Right atrium auricular region (tissue), 2 donors: ENCODE results near the gene RALGAPA1. TPM values are rescaled to one million over a fixed set of nuclear protein-coding genes. Genes with fewer than 3 reads are reported as not detected.
"Not testable (repeated sequence)": the region's sequence is repeated elsewhere in the genome, so short reads cannot be mapped to it uniquely, and the experiment has no call there.

Source experiments
- DNase-seq: peaks from one replicate; pipeline ENCODE4 v3.0.0-alpha.2; 2019; ENCODE audit warnings: low spot score
- H3K27ac ChIP-seq, 2 donors: fragments of 200-600 bp; sonication (generic); 1 replicate in 1 of 2; 2 replicates in 1 of 2; pipeline ENCODE4 v1.5.1; 2016 to 2019
- H3K27me3 ChIP-seq, 2 donors: fragments of 200-600 bp; sonication (generic); one replicate each; pipeline versions ENCODE4 v1.5.1 to v1.6.0; 2017 to 2019
- H3K36me3 ChIP-seq: fragments of 200-600 bp; sonication (generic); one replicate; pipeline ENCODE4 v1.5.1; 2016
- H3K4me1 ChIP-seq, 2 donors: fragments of 200-600 bp; sonication (generic); one replicate each; pipeline versions ENCODE4 v1.5.1 to v1.6.0; 2017 to 2019
- H3K4me3 ChIP-seq, 2 donors: fragments of 200-600 bp; sonication (generic); 1 replicate in 1 of 2; 2 replicates in 1 of 2; pipeline ENCODE4 v1.5.1; 2017 to 2019; ENCODE audit warnings: mild to moderate bottlenecking in 1 of 2, moderate library complexity in 1 of 2
- H3K9me3 ChIP-seq, 2 donors: fragments of 200-600 bp; sonication (generic); one replicate each; pipeline ENCODE4 v1.5.1; 2019
- CTCF ChIP-seq, 2 donors: fragments of 200-600 bp; sonication (generic); IDR thresholded peaks; one replicate each; pipeline ENCODE4 v1.5.1; 2019; ENCODE audit warnings: antibody characterized with exemption in 2 of 2
- total RNA-seq, 2 donors: library from RNA; depleted of rRNA; stranded (reverse); fragments of >200 nt; gene quantifications; one replicate each; pipeline ENCODE4 v1.1.0, GENCODE V29; 2016

Gene RALGAPA1
- total RNA-seq, 2 donors from 2014 or later, result 26.9 to 29.6 TPM

GRCh38 chr14:35600253-35600652 is 208.8 kb downstream of the RALGAPA1 start:
- H3K4me1 ChIP-seq, result no peaks in the 10 kb centered on the region
- H3K27ac ChIP-seq, result no peak overlapping the region
- no peak for TF ChIP-seq CTCF (IDR thresholded peaks at IDR 0.05)
- no peak for DNase-seq
- no peaks in the 10 kb centered on the region for H3K27me3 ChIP-seq
- H3K4me3 ChIP-seq, result no peak overlapping the region
- peaks cover 23% of the 10 kb centered on the region for H3K36me3 ChIP-seq
- no peaks in the 10 kb centered on the region for H3K9me3 ChIP-seq

- Histone ChIP-seq H3K4me3 (no peak overlapping the region), H3K4me1 (no peaks in the 10 kb centered on the region), H3K9me3 (no peaks in the 10 kb centered on the region), H3K36me3 (peaks cover 15% of the 10 kb centered on the region), H3K27me3 (no peaks in the 10 kb centered on the region), H3K27ac (no peak overlapping the region)
- no peak for DNase-seq
- no peak for TF ChIP-seq CTCF (IDR thresholded peaks at IDR 0.05)
These were observed 214.5 kb downstream of the RALGAPA1 start for GRCh38 chr14:35594616-35595015.

GRCh38 chr14:35587373-35587772 is 221.7 kb downstream of the RALGAPA1 start:
- H3K36me3 ChIP-seq, result peaks cover 13% of the 10 kb centered on the region
- not testable (repeated sequence) for H3K4me1 ChIP-seq, H3K27ac ChIP-seq, H3K9me3 ChIP-seq, H3K4me3 ChIP-seq, DNase-seq, H3K27me3 ChIP-seq

- no peak for DNase-seq
- no peaks in the 10 kb centered on the region for H3K4me1 ChIP-seq
- no peaks in the 10 kb centered on the region for H3K9me3 ChIP-seq
- TF ChIP-seq CTCF (IDR thresholded peaks at IDR 0.05), result no peak
- no peak overlapping the region for H3K27ac ChIP-seq
- H3K4me3 ChIP-seq, result no peak overlapping the region
- no peaks in the 10 kb centered on the region for H3K27me3 ChIP-seq
- H3K36me3 ChIP-seq, result no peaks in the 10 kb centered on the region
These were observed 230.5 kb downstream of the RALGAPA1 start for GRCh38 chr14:35578639-35579038.

- no peak for TF ChIP-seq CTCF (IDR thresholded peaks at IDR 0.05)
- Histone ChIP-seq H3K9me3 (no peaks in the 10 kb centered on the region), H3K4me1 (no peaks in the 10 kb centered on the region), H3K36me3 (no peaks in the 10 kb centered on the region), H3K27me3 (no peaks in the 10 kb centered on the region), H3K4me3 (no peak overlapping the region), H3K27ac (no peak overlapping the region)
- no peak for DNase-seq
These were observed 231.0 kb downstream of the RALGAPA1 start for GRCh38 chr14:35578135-35578534.

- no peak for DNase-seq
- Histone ChIP-seq H3K36me3 (no peaks in the 10 kb centered on the region), H3K4me3 (no peak overlapping the region), H3K27ac (no peak overlapping the region), H3K4me1 (no peaks in the 10 kb centered on the region), H3K9me3 (no peaks in the 10 kb centered on the region), H3K27me3 (no peaks in the 10 kb centered on the region)
- TF ChIP-seq CTCF (IDR thresholded peaks at IDR 0.05), result no peak
These were observed 232.2 kb downstream of the RALGAPA1 start for GRCh38 chr14:35576856-35577255.
